GM19452 (cell line): ENCODE data around the gene SLC8A1.

Experiments
- ATAC-seq: cut with Tn5 transposase; IDR thresholded peaks from one replicate; pipeline ENCODE4 v1.9.1; 2021; ENCODE audit not compliant: unreplicated experiment

The SLC8A1 gene

DNA sequence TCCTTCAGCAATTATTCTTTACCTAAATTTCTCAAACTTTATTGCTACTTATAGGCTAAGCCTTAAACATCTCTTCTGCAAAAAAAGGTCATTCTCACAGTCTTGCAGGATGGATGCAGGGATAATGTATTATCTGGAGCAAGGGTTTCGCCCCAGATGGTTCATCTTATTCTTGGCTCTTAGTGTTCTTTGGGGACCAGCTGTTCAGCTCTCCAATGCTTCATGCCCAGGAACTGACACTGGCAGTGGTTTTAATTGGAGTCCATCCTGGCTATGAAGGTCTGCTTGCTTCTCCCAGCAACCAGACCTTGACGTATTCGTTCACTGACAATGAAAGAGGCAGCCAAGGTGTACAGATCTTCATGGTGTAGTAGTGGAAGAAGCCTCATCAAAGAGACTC, 331.9 kb downstream of the SLC8A1 start:
- ATAC-seq: no peak

DNA sequence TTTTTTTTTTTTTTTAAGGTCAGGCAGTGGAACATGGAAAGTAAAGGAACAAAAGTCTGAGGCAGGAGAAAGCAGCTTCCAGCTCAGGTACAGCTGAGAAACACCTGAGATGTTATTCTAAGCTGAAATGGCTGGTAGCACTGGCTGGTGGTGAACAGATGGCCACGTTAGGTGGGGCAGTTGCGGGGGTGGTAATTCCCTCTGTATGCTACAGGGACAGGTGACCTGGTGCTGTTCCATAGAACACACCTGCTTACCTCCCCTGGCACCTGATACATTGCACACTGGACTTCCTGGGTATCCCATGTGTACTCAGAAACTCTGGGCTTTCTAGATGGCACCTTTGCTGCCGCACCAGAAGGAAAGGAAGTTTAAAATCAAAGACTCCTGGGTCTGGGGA, 333.3 kb downstream of the SLC8A1 start:
- ATAC-seq: no peak

- ATAC-seq: no peak
Observed at GRCh38 chr2:40115894-40116293, 336.0 kb downstream of the SLC8A1 start.

- no peak for ATAC-seq
Observed at GRCh38 chr2:40115348-40115747, 336.5 kb downstream of the SLC8A1 start.

GRCh38 chr2:40113997-40114396, 337.9 kb downstream of the SLC8A1 start:
- ATAC-seq: no peak

- no peak for ATAC-seq
Observed at GRCh38 chr2:40113272-40113968, 338.5 kb downstream of the SLC8A1 start.

GRCh38 chr2:40109381-40109780, 342.5 kb downstream of the SLC8A1 start:
- no peak for ATAC-seq

- no peak for ATAC-seq
Observed at GRCh38 chr2:40108851-40109250, 343.0 kb downstream of the SLC8A1 start.

GRCh38 chr2:40106061-40106460, 345.8 kb downstream of the SLC8A1 start:
- no peak for ATAC-seq

GRCh38 chr2:40105593-40105992, 346.3 kb downstream of the SLC8A1 start:
- ATAC-seq: no peak

GRCh38 chr2:40103590-40103989, 348.3 kb downstream of the SLC8A1 start:
- ATAC-seq: no peak

DNA sequence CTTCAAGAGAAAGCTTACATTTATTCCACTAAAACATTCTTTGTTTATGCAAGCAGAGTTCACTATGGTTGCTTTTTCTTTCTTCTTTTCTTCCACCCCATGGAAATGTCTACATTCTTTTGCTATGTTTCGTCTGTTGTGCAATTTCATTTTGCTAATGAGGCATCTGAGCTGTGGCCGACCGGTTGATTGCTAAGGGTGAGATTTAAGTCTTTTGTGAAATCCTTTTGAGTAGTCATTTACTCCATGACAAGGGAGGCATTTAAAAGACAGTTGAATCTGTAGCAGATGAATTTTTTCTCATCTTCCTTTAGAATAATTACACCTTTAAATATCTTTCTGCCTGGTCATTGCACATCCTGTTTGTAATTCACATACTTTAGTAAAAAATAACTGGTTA, 348.7 kb downstream of the SLC8A1 start:
- ATAC-seq: no peak

GRCh38 chr2:40102447-40102846, 349.4 kb downstream of the SLC8A1 start:
- no peak for ATAC-seq

GRCh38 chr2:40101131-40101575, 350.7 kb downstream of the SLC8A1 start:
- no peak for ATAC-seq

DNA sequence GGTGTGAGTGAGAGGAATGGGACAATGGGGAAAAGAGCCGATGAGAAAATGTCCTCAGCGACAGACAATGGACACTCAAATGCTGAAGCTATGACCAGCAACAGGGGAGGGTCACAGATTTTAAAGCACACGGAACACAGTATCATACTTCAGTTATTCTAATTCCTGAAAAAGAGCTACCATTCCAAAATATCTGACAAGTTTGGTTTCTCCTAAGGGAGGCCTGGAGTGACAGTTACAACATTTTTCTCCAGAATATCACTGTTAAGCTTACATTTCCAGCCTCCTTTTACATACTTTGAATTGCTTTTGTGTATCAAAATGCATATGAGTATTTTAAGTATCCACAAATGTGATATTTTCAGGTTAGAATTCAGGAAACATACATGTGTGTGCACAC, 351.2 kb downstream of the SLC8A1 start:
- no peak for ATAC-seq

- no peak for ATAC-seq
Observed at GRCh38 chr2:40098786-40099470, 353.0 kb downstream of the SLC8A1 start.

GRCh38 chr2:40097691-40098385, 354.1 kb downstream of the SLC8A1 start:
- no peak for ATAC-seq

DNA sequence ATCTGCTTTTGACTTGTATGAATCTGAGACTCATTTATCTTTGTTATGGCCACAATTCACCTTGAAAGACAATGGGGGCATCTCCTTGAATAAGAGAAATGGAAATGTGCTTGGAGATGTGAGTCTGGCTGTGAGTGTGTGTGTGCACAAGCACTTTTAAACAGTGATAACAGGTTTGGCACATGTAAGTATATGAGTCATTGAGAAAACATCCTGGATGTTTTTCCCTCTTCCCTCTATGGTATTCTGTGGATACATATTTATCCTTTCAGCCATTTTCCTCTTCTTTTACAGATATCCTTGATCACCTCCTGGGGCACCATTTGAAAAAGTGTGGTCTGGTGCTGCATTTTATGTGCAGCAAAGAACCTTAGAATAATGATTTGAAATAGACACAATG, 355.5 kb downstream of the SLC8A1 start:
- ATAC-seq: no peak

- no peak for ATAC-seq
Observed at GRCh38 chr2:40095000-40095399, 356.9 kb downstream of the SLC8A1 start.

GRCh38 chr2:40094451-40094850, 357.4 kb downstream of the SLC8A1 start:
- no peak for ATAC-seq

DNA sequence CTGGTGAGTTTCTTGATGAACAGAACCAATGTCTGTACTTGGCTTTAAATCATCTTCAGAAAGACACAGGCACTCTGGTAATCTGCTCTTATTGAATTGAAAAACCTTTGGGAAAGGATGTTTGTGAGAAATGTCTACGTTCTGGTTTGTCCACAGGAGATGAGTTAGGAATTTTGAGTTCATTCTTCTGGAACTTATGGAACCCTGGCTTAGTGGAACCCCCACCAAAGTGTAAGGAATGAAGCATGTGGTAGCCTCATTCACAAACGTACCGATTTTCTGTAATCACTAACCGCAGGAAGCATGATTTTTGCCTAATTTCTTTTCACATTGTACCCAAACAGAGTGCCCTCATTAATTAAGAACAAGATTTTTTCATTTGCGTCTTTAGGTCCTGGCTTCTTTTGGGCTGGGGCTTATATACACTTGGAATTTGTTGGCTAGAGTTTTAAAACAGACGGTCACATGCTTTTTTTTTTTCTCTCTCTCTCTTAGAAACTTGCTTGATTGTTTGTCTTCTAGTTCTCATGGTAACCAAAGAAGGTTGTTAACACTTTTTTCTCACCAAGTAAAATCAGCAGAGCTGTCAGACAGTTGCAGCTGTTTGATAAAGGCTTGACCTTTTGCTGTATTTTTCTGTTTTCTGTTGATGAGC, 358.7 kb downstream of the SLC8A1 start:
- no peak for ATAC-seq

- no peak for ATAC-seq
Observed at GRCh38 chr2:40090044-40090443, 361.8 kb downstream of the SLC8A1 start.
